Endothelial cell of umbilical vein (primary cell): Measurements from ENCODE around the gene RAMAC. TPM values are rescaled to one million over a fixed set of nuclear protein-coding genes. Genes with fewer than 3 reads are reported as not detected.

Experiments
- BruUV-seq: library from RNA; stranded (reverse); fragments of 400-500 nt; replicated peaks from 2 replicates; lab custom pipeline; 2021; lab: Mats Ljungman, UMichigan
- CTCF ChIA-PET: fragments of 300-600, 350-600 bp; sonication (Branson Sonifier 250); formaldehyde crosslinking; loops from one replicate; lab custom pipeline; 2021; ENCODE audit warnings: antibody characterized with exemption, inconsistent platforms; lab: Charles Lee
- POLR2A ChIA-PET: fragments of 300-600, 350-600 bp; sonication (Branson Sonifier 250); formaldehyde crosslinking; loops from one replicate; lab custom pipeline; 2021; ENCODE audit warnings: antibody characterized with exemption, inconsistent platforms; lab: Charles Lee
- DNase-seq: peaks from one replicate; pipeline ENCODE4 v3.0.0-alpha.2; 2011; ENCODE audit warnings: low read depth, low spot score
- FAIRE-seq: peaks from 2 replicates; lab custom pipeline; 2011; peaks lifted over from hg19 to GRCh38; lab: Jason Lieb, UNC
- H2AFZ ChIP-seq: 2 replicates; pipeline ENCODE4 v1.6.0; 2012; ENCODE audit warnings: low read depth, low read length, control low read depth, inconsistent platforms
- H3K27ac ChIP-seq: 2 replicates; pipeline ENCODE4 v1.5.1; 2011; ENCODE audit warnings: low read depth, mild to moderate bottlenecking, control low read depth, low read length, moderate library complexity; ENCODE audit not compliant: insufficient read depth
- H3K27me3 ChIP-seq, 2 experiments: 2 replicates each; pipeline versions ENCODE4 v1.6.0 to v1.6.1; 2011; ENCODE audit warnings: low read length in 2 of 2, mixed read lengths in 1 of 2; ENCODE audit not compliant: control insufficient read depth in 2 of 2, insufficient read depth in 2 of 2
- H3K36me3 ChIP-seq, 2 experiments: 2 replicates in 1 of 2; 3 replicates in 1 of 2; pipeline ENCODE4 v1.5.1; 2011; ENCODE audit warnings: low read length in 2 of 2, mild to moderate bottlenecking in 1 of 2, moderate library complexity in 1 of 2; ENCODE audit not compliant: control insufficient read depth in 2 of 2, insufficient read depth in 2 of 2; ENCODE audit errors: extremely low read depth in 1 of 2
- H3K4me1 ChIP-seq: 3 replicates; pipeline ENCODE4 v1.5.1; 2011; ENCODE audit warnings: mild to moderate bottlenecking, low read length; ENCODE audit not compliant: control insufficient read depth, insufficient read depth; ENCODE audit errors: extremely low read depth
- H3K4me2 ChIP-seq: 2 replicates; pipeline ENCODE4 v1.6.1; 2011; ENCODE audit warnings: low read length, control low read depth, mixed read lengths; ENCODE audit not compliant: insufficient read depth
- H3K4me3 ChIP-seq, 3 experiments: fragments of 200-600 bp in 1 of 3; sonication (generic), shearing (Covaris generic) in 1 of 3; replicated peaks in 1 of 3; 2 replicates each; pipeline ENCODE4 v1.5.1; 2011 to 2016; ENCODE audit warnings: control low read depth in 3 of 3, low read length in 3 of 3, mild to moderate bottlenecking in 2 of 3, inconsistent platforms in 1 of 3, low read depth in 1 of 3, moderate library complexity in 1 of 3; ENCODE audit not compliant: insufficient read depth in 1 of 3
- H3K79me2 ChIP-seq: 2 replicates; pipeline ENCODE4 v1.6.0; 2012; ENCODE audit warnings: low read length, inconsistent platforms; ENCODE audit not compliant: control insufficient read depth, insufficient read depth
- H3K9ac ChIP-seq: replicated peaks from 2 replicates; pipeline ENCODE3; 2011; ENCODE audit warnings: low read length, control low read depth; ENCODE audit not compliant: insufficient read depth; ENCODE audit errors: extremely low read depth
- H3K9me1 ChIP-seq: replicated peaks from 3 replicates; pipeline ENCODE4 v1.6.0; 2011; ENCODE audit warnings: mild to moderate bottlenecking, low read length; ENCODE audit not compliant: control insufficient read depth, insufficient read depth; ENCODE audit errors: extremely low read depth
- H3K9me3 ChIP-seq: replicated peaks from 2 replicates; pipeline ENCODE4 v1.5.1; 2012; ENCODE audit warnings: low read length, inconsistent platforms; ENCODE audit not compliant: control insufficient read depth, insufficient read depth
- H4K20me1 ChIP-seq: replicated peaks from 2 replicates; pipeline ENCODE3; 2011; ENCODE audit warnings: mild to moderate bottlenecking, low read length; ENCODE audit not compliant: control insufficient read depth, insufficient read depth; ENCODE audit errors: extremely low read depth
- CTCF ChIP-seq, 2 donors: IDR thresholded peaks; 1 replicate in 1 of 2; 2 replicates in 1 of 2; pipeline ENCODE4 v1.5.1; 2011; ENCODE audit warnings: low read length in 2 of 2, mild to moderate bottlenecking in 2 of 2, moderate library complexity in 2 of 2, control low read depth in 1 of 2, inconsistent platforms in 1 of 2, low read depth in 1 of 2; ENCODE audit not compliant: insufficient read depth in 1 of 2; ENCODE audit errors: extremely low read depth in 1 of 2
- EZH2 ChIP-seq: IDR thresholded peaks from 2 replicates; pipeline ENCODE4 v1.6.1; 2012; ENCODE audit warnings: borderline replicate concordance, low read depth, mild to moderate bottlenecking, moderate library complexity, low read length, inconsistent platforms; ENCODE audit not compliant: severe bottlenecking
- FOS ChIP-seq: IDR thresholded peaks from 2 replicates; pipeline ENCODE4 v1.6.1; 2011; ENCODE audit warnings: mild to moderate bottlenecking, low read length, moderate library complexity, borderline replicate concordance; ENCODE audit not compliant: insufficient read depth
- GATA2 ChIP-seq: IDR thresholded peaks from 2 replicates; pipeline ENCODE4 v1.7.0; 2011; ENCODE audit warnings: low read depth, mild to moderate bottlenecking, moderate library complexity, mixed read lengths, low read length; ENCODE audit not compliant: insufficient read length, insufficient read depth
- JUN ChIP-seq: IDR thresholded peaks from 2 replicates; pipeline ENCODE4 v1.6.1; 2011; ENCODE audit warnings: borderline replicate concordance, low read depth; ENCODE audit not compliant: insufficient read length, insufficient read depth
- MYC ChIP-seq: IDR thresholded peaks from one replicate; pipeline ENCODE4 v1.6.1; 2011; ENCODE audit warnings: mild to moderate bottlenecking, low read depth, low read length
- POLR2A ChIP-seq: IDR thresholded peaks from 2 replicates; pipeline ENCODE4 v1.6.1; 2012; ENCODE audit warnings: low read depth, mild to moderate bottlenecking, control low read depth, low read length
- POLR2AphosphoS5 ChIP-seq: IDR thresholded peaks from 2 replicates; pipeline ENCODE4 v1.6.1; 2012; ENCODE audit warnings: low read depth, mild to moderate bottlenecking, control low read depth, low read length, moderate library complexity; ENCODE audit not compliant: insufficient read depth
- dilution Hi-C: fragments of 300-500 bp; cut with MboI; formaldehyde crosslinking; loops from one replicate; pipeline ENCODE4 v1.15.0; 2019; ENCODE audit warnings: low sequenced_read_pairs; ENCODE audit not compliant: extremely low pct_ligation_motif_present
- intact Hi-C: fragments of 100-400 bp; cut with micrococcal nuclease; formaldehyde crosslinking; loops from one replicate; pipeline ENCODE4 v1.10.0; 2022
- polyA plus RNA-seq, 4 experiments: library from polyadenylated mRNA; depleted of rRNA in 3 of 4; stranded (reverse) in 3 of 4; unstranded in 1 of 4; fragments of >200 nt; gene quantifications; 2 replicates each; pipeline versions ENCODE4 v1.2.1 to v1.2.3, GENCODE V29; 2011 to 2012; ENCODE audit warnings: missing spikeins in 1 of 4
- total RNA-seq: library from RNA; stranded (reverse); gene quantifications from 2 replicates; pipeline ENCODE4 v1.2.3, GENCODE V29; 2021
- TF ChIP-seq, protein P1 (sequence below): IDR thresholded peaks from 2 replicates; pipeline ENCODE4 v1.6.1; 2011; ENCODE audit not compliant: insufficient read depth, insufficient read length

Gene RAMAC
- total and polyA plus RNA-seq, 2 donors (not counting 3 experiments of a cell fraction or from before 2014, with no cell fraction given) = 12.5 to 14.1 TPM

DNA sequence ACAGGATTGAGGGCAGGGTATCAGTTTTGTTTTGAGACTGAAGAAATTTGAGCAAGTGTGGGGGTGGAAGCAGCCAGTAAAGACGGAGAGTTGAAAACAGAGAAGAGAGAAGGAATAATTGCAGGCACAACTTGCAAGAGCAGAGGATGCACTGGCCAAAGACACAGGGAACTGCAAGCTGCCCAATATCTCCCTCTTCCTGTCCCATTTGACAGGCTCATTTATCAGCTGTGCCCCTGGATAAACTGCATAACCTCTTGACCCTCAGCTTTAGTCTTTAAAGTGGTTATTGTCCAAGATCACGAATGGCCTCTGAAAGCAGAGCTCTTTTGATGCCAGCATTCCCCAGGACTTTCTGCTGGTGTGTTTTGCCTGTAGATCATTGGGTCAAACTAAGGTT, 5.0 kb upstream of the RAMAC start:
- H3K4me3 ChIP-seq = no peak overlapping the region
- H3K79me2 ChIP-seq = no peaks in the 10 kb centered on the region
- no TSS peak for BruUV-seq
- H3K9me1 ChIP-seq = no peaks in the 10 kb centered on the region
- H3K27ac ChIP-seq = no peak overlapping the region
- peaks cover 4% of the 10 kb centered on the region for H3K4me1 ChIP-seq
- dilution Hi-C loops = no loop called here
- H3K9ac ChIP-seq = no peak overlapping the region
- DNase-seq = no peak
- H3K9me3 ChIP-seq = no peaks in the 10 kb centered on the region
- H4K20me1 ChIP-seq = no peaks in the 10 kb centered on the region
- ChIA-PET CTCF (no interaction called here), POLR2A (no interaction called here)
- no peak overlapping the region for H3K4me2 ChIP-seq
- intact Hi-C loops = no loop called here
- no peak overlapping the region for H2AFZ ChIP-seq
- no peaks in the 10 kb centered on the region for H3K36me3 ChIP-seq
- TF ChIP-seq POLR2A (no peak), GATA2 (no peak), JUN (no peak), POLR2AphosphoS5 (no peak), EZH2 (no peak), CTCF (IDR thresholded peaks at IDR 0.05; ENCODE audit: extremely low read depth in 1 of 2, insufficient read depth in 1 of 2, low read depth in 1 of 2, low read length in 2 of 2) (no peak), MYC (no peak), FOS (no peak)
- TF ChIP-seq, protein P1, sequence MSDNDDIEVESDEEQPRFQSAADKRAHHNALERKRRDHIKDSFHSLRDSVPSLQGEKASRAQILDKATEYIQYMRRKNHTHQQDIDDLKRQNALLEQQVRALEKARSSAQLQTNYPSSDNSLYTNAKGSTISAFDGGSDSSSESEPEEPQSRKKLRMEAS = no peak
- no peak for FAIRE-seq
- no peaks in the 10 kb centered on the region for H3K27me3 ChIP-seq
